GM12878 (cell line): ENCODE data around the gene CALHM1.

Experiments
- CREM ChIP-seq: IDR thresholded peaks from 2 replicates; pipeline ENCODE4 v1.6.1; 2014; ENCODE audit warnings: antibody characterized with exemption, low read depth
- CTCF ChIP-seq, 3 experiments: IDR thresholded peaks in 2 of 3; conservative IDR thresholded peaks in 1 of 3; 2 replicates each; pipeline ENCODE4 v1.5.1; 2011; ENCODE audit warnings: low read depth in 3 of 3, low read length in 3 of 3, mild to moderate bottlenecking in 3 of 3, control low read depth in 2 of 3, moderate library complexity in 2 of 3, inconsistent platforms in 1 of 3, mixed read lengths in 1 of 3; ENCODE audit not compliant: control insufficient read depth in 2 of 3, insufficient read depth in 1 of 3; ENCODE audit errors: extremely low read depth in 1 of 3
- EP300 ChIP-seq, 2 experiments: fragments of 150-350 bp in 1 of 2; IDR thresholded peaks; 2 replicates each; pipeline ENCODE4 v1.6.1; 2011 to 2012; ENCODE audit warnings: low read depth in 2 of 2, low read length in 2 of 2, borderline replicate concordance in 1 of 2, improper control_type of control experiment in 1 of 2, inconsistent platforms in 1 of 2; ENCODE audit not compliant: control insufficient read depth in 1 of 2
- FOXM1 ChIP-seq: IDR thresholded peaks from 2 replicates; pipeline ENCODE4 v1.6.1; 2012; ENCODE audit warnings: low read depth, mild to moderate bottlenecking, inconsistent platforms, low read length, moderate library complexity

GRCh38 chr10:103428989-103429643 is 29.6 kb downstream of the CALHM1 start:
- TF ChIP-seq CTCF (IDR thresholded peaks at IDR 0.05 in 2 of 3, conservative IDR thresholded peaks at IDR 0.05 in 1 of 3; ENCODE audit: control insufficient read depth in 2 of 3, extremely low read depth in 1 of 3, insufficient read depth in 1 of 3, low read depth in 3 of 3, low read length in 3 of 3) (no peak), FOXM1 (no peak), EP300 (IDR thresholded peaks at IDR 0.05; ENCODE audit: borderline replicate concordance in 1 of 2, control insufficient read depth in 1 of 2, low read depth in 2 of 2, low read length in 2 of 2) (no peak), CREM (no peak)
